GM19372 (cell line): ENCODE measurements around the gene TOPBP1.
A peak's percentile ranks its signal among the peaks of the same experiment; 100 is the strongest.

Source experiments
- ATAC-seq: cut with Tn5 transposase; IDR thresholded peaks from one replicate; pipeline ENCODE4 v1.9.1; 2021; ENCODE audit warnings: mild to moderate bottlenecking, low read depth, moderate library complexity; ENCODE audit not compliant: unreplicated experiment

TOPBP1 gene

DNA sequence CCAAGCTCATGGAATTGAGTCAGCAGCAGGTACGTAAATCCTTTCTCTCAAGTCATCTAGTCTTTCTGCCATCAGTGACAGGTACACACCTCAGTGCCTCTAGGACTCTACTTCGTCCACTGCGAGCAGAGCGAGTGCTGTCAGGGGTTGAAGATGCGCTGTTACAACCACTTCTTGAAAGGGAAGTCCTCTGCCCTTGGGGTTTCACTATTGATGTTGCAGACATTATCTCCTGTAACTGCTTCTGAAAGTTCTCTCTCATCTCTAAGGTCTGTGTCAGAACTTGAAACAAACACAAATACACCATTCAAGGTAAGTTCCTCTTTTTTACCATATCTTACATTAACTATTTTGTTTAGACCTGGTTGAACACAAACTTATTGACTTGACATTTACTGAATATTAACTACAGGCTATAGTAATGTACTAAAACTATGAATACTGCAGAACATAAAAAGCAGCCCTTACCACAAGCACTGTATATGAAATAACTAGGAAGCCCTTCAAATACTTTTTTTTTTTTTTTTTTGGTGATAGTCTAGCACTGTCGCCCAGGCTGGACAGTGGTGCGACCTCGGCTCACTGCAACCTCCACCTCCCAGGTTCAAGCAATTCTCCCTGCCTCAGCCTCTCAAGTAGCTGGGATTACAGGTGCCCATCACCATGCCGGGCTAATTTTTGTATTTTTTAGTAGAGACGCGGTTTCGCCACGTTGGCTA lies 41.5 kb downstream of the TOPBP1 start:
- ATAC-seq: peak; percentile 99

DNA sequence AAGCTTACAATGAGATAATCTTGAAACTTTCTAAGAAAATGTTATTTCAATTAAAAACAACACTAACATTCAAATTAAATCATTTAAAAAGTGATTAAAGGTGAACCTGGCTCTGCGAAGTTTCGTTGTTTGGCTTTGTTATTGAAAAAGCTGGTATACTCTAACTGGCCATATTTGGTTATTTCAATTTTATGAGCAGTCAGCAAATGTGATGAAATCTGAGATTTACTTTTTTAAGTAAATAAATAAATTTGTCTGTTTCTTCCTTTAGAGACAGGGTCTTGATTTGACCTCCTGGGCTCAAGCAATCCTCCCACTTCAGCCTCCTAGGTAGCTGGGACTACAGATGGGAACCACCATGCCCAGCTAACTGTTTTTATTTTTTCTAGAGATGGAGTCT lies 50.2 kb downstream of the TOPBP1 start:
- no peak for ATAC-seq

DNA sequence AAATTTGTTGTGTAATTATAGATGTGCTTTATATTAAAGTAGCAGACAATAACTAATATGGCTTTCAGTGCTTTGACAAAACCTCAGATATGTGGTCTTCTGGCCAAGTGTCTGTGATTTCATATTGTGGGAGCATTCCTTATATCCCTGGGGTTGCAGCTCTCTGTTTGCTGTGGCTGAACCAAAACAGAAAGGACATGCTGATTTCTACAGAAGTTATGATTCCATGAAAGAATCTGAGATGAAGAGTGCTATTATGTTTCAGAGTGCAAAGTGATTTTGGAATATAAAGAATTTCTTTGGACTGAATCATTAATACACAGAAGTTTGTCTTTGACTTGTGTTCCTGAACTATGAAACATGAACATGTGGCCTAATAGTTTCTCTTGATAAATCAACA lies 51.7 kb downstream of the TOPBP1 start:
- ATAC-seq: no peak

DNA sequence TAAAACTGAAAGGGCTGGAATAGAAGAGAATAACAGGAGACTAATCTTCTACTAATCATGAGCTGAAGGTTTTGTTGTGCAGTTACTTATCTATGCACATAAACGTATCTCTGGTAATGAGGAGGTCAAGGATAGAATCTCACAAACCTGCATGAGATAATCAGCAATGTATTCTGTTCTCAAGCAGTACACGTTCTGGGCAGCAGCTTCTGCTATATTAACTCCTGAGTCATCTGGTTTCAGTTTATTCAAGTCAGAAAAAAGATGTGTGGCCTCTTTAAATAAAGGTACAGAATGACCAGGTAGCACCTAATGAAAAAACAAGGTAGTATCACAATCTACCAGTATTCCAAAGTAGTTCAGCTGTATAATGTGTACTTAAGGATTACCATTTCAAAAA lies 53.4 kb downstream of the TOPBP1 start:
- ATAC-seq: no peak

DNA sequence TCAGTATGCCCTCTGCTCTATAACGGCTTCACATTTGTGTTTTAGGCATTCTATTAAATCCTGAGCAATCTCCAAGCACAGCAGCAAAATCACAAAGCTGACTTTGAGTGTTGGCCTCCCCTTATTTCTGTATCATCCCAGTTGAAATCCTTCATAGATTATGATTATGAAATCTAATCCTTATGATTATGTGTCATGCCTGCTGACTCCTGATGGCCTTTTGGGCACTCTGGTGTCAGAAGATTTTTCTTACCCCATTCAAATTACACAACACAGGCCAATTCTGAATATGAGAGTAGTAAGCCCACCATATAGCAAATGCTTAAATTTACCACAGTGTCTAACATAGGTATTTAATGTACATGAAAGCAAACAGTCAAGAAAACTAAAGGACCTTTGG lies 53.9 kb downstream of the TOPBP1 start:
- no peak for ATAC-seq

DNA sequence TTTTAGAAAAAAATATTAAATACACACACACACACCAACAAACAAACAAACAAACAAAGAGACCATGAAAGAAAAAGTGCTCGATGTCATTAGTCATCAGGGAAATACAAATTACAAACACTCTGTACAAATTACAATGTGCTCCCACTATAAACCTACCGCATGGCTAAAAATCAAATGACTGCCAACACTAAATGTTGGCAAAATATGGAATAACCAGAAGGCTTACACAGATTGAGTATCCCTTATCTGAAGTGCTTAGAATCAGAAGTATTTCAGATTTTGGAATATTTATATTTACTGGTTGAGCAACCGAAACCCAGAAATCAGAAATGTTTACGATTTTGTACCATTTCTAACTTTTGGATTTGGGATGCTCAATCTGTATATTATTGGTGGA lies 54.8 kb downstream of the TOPBP1 start:
- no peak for ATAC-seq

DNA sequence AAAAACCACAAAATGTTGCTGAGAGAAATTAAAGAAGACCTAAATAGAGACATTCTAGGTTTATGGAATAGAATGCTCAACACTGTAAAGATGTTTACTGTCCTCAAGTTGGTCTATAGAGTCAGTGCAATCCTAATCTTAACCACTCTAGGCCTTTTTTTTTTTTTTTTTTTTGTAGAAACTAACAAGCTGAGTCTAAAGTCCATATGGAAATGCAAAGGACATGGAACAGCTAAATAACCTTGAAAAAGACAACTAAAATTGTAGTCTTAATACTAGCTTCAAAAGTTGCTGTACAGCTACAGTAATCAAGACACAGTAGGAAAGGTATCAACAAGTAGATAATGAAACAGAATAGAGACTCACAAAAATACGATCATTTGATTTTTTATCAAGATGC lies 55.4 kb downstream of the TOPBP1 start:
- ATAC-seq: no peak

DNA sequence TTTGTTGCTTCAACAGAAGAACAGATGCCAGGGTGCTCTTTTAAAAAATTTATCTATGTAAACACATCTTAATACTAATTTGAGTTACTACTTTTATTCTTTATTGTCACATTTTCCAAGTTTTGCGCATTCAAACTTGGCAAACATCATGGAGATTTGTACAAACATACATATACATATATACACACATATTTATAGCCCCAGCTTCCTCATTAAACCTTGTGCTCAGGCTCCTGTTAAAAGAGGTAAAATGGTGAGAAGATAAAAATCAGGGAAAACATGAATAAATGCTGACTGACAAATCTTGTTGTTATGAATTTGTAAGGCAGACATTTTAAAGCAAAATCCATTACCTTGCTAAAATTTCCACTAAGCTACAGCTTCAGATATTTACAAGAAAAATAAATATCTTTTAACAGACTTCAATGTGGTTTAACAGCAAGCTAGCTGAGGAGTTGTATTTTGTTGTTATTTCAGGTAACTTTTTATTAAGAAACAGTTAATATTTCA lies 61.1 kb downstream of the TOPBP1 start:
- ATAC-seq: no peak

DNA sequence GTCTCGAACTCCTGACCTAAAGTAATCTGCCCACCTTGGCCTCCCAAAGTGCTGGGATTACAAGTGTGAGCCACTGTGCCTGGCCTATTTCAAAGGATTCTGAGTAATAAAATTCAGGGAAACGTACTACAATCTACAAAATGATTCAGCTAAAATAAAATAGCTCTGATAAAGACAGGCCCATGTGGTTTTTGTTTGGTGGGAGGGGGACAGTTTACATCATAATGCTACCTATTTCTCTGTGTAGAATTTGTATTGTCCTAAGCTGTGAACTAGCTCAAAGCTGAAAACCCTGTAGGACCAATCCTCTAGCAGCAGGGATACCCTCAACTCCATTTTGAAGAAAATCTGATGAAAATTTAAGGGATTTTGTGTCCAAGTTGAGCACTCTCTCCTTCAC lies 62.5 kb downstream of the TOPBP1 start:
- ATAC-seq: no peak

DNA sequence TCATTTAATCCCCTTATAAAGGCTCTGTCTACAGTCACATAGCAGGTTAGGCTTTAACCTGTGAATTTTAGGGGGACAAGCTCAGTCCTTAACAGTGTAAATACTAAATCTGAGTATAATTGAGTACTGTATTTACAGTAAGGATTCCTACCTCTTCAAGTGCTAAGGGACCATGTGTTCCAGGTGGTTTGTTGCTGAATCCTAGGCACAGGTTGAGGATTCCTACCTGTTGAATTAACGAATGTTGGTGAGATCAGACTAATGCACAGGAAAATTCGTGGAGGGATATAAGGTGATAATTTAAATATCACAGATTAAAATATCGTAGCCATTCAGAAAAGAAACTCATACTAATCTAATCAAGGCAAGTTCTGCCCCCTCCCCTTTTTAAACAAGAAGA lies 63.3 kb downstream of the TOPBP1 start:
- ATAC-seq: no peak

DNA sequence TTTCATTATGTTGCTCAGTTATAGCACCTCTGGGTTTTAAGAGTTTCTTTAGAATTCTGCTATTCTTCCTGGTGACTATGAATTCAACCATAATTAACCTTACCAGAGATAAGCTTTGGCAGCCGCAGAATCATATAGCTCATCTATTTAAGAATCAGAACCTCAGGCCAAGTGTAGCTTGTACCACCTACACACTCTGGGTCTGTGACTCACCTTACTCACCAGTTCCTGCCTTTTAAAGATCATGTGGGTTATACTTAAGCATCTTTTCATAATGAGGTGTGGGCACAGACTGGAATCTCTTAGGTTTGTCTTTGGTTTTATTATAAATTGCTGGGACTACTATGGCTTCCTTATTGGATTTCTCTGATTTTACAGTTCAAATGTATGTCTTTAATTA lies 66.4 kb downstream of the TOPBP1 start:
- no peak for ATAC-seq

DNA sequence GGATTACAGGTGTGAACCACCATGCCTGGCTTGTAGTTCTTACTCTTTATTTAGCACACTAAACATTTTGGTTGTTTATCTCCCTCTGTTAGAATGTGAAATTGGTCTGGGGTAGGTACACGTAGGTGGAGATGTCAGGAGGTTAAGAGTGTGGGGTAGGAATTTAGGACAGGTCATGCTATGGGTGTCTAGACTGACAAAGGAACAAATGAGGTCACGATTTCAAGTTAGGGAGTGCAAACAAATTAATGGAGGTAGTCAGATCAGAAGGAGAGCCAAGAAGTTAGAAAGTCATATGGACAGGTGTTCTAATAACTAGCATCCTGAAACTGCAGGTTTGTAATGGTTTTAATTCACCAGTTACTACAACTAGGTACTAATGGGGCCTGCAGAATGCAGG lies 68.5 kb downstream of the TOPBP1 start:
- no peak for ATAC-seq

DNA sequence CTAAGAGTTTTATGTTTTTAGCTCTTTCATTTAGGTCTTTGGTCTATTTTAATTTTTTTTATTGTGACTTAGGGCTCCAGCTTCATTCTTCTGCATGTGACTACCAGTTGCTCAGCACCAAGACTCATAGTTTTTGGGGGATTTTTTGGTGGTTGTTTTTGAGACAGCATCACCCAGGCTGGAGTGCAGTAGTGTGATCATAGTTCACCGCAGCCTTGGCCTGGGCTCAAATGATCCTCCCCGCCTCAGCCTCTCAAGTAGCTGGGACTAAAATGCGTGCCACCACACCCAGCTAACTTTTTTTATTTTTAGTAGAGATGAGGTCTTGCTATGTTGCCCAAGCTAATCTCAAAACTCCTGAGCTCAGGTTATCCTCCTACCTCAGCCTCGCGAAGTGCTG lies 68.9 kb downstream of the TOPBP1 start:
- no peak for ATAC-seq

DNA sequence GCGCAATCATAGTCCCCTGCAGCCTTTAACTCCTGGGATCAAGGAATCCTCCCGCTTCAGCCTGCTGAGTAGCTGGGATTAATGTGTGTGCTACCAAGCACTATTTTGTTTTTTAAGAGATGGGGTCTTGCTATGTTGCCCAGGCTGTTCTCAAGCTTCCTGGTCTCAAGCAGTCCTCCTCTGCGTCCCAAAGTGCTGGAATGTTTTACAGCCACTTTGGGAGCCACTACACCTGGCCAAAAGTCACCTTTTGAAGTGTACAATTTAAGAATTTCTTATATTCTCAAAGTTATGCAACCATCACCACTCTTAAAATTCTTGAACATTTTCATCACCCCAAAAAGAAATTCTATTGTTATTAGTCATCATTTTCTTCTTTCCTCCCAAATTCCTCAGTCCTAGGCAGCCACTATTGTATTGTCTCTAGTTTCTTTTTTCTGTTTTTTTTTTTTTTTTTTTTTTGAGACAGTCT lies 70.4 kb downstream of the TOPBP1 start:
- no peak for ATAC-seq

DNA sequence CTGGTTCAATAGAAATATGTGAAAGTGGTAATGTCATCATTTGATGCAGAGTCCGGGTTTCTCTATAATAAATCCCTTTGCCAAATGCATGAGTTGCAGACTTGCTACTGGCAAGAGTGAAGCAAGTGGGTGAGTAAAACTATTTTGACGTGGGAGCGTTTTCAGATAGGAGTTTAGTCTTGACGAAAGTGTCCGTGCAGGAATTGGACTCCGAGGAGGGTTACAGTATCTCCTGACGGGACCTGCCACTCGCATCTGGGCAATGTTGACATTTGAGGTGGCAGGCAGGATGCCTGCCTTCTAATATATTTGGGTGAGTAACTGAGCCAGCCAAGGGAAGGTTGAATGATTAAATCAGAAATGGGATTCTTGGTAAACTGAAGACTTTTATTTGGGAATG lies 72.2 kb downstream of the TOPBP1 start:
- no peak for ATAC-seq

DNA sequence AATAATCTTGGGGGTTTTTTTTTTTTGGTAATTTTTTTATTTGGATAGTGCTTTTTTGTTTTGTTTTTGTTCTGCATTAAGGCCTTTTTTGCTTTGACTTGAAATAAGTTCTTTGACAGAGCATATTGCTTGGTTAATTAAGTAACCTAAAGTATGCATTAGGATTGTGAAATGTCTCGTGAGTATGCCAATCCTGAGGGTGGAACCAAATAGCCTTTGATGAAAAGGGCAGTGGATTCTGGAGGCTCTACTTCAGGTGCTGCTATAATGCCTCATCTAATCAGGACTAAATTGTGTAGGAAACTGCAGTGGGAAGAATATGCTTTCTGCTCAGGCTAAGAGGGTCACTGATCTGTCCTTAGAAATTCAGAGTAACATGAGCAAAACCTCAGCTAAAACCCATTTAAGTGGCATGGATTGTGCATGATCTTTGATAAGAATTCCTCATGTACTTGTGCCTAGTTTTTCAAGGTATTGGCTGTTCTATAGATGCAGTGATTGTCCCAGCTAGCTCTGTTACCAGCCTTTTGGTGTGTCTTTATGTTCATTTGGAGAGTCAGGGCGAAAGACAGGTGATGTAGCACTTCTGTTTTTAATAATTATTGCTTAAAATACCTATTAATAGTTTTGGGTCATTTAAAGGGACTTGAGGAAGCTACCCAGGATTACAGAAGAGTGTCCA lies 72.8 kb downstream of the TOPBP1 start:
- no peak for ATAC-seq

DNA sequence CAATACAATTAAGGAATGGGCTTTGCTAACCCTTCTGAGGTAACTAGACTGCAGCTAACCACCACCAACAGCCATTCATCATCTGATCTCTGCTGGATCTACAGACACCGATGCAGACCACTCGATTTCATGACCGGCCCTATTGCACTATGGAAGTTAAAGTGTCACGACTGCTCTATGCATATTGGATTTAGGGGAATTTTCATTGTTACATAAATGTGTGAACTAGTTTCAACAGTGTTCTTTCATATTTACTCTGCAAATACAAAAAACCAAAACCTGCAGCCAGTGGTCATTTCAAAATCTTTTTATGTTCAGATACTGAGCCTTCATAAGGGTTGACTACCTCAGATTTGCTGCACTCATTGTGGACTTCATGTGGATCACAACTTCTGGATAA lies 73.7 kb downstream of the TOPBP1 start:
- ATAC-seq: no peak

DNA sequence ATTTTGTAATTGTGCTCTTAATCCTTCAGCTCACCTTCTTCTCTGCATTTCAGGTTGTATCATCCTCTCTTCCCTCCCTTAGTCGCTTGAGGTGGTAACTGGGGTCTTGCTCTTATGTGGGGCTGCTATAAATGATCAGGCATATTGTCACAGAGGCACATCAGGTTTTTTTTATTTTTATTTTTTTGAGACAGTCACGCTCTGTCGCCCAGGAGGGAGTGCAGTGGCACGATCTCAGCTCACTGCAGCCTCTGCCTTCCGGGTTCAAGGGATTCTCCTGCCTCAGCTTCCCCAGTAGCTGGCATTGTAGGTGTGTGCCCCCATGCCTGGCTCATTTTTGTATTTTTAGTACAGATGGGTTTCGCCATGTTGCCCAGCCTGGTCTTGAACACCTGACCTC lies 78.3 kb downstream of the TOPBP1 start:
- ATAC-seq: no peak

DNA sequence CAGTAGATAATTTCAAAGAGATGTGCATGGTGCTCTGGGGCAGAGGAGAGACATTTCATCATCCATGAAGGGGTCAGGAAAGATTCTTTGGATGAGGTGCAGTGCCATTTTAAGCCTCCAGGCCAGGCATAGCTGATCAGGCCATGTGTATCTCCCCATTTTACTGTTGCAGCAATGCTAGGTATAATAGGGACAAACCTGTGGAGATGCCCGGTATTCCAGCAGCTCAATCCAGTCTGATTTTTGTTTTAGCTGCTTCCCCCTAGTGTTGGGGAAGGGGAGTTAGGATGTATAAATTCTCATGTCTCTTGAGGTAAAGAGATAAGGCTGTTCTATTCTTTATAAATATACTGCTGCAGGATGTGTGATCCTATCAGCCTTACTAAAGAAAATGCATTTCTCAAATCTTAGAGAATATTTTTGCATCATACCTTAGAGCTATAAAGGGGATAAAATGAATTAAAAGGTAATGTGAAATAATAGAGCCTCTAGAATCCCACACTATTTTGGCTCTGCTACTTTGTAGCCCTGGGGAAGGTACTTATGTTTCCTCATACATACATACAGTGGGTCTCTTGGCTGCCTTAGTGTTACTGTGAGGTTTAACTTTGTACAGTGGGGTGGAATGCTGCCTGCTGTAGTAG lies 83.1 kb downstream of the TOPBP1 start:
- ATAC-seq: no peak

DNA sequence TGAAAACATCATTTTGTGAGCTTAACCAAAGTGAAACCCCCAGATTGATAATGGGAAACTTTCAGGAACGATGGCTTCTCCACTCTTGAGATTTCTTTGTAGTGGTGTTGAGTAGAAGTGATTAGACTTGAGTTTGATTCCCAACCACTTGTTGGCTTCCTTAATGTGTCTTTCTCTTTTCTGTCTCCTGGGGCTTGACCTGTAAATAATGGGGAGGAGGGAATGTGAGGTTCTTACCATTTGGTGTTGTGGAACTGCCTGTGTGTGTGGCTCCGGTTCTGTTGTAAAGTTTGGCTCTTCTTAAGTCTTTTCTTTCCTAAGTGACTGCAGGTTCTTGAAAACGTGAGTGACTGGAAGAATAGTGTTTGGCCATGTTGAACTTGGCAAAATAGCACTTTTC lies 85.6 kb downstream of the TOPBP1 start:
- no peak for ATAC-seq

DNA sequence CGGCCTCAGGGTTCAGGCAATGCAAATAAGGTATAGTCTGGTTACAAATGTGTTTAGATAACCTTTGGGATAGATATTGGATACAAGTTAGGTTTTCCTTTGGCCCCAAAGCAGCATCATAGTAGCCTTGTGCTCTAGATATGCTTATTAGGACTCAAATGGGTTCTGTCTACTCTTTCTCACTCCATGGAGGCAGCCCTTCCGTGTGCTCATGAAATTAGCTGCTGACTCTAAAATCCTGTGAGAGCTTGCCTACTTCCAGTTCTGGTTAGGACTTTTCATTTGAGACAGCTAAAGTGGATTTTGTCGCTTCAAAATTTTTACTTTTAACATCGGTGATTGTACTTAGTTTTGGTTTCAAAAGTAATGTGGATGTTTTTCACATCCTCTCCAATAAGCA lies 86.7 kb downstream of the TOPBP1 start:
- ATAC-seq: no peak
